ENCODE data around the gene SLC1A2.

GRCh38 chr11:35274909-35275785 lies 144.2 kb downstream of the SLC1A2 start:
- TF ChIP-seq POLR2A (IDR thresholded peaks at IDR 0.05; ENCODE audit: low read depth, low read length) (no peak), POLR2AphosphoS5 (IDR thresholded peaks at IDR 0.05; ENCODE audit: low read depth, low read length) (no peak)
